Activated CD4-positive, alpha-beta T cell treated with anti-CD3 and anti-CD28 coated beads, Interleukin-2, amount 50 U/mL, for 1 hour (primary cell): ENCODE data around the gene ID4.

Source experiments
- DNase-seq: peaks from one replicate; pipeline ENCODE4 v3.0.0-alpha.2; 2020

The ID4 gene, protein sequence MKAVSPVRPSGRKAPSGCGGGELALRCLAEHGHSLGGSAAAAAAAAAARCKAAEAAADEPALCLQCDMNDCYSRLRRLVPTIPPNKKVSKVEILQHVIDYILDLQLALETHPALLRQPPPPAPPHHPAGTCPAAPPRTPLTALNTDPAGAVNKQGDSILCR

DNA sequence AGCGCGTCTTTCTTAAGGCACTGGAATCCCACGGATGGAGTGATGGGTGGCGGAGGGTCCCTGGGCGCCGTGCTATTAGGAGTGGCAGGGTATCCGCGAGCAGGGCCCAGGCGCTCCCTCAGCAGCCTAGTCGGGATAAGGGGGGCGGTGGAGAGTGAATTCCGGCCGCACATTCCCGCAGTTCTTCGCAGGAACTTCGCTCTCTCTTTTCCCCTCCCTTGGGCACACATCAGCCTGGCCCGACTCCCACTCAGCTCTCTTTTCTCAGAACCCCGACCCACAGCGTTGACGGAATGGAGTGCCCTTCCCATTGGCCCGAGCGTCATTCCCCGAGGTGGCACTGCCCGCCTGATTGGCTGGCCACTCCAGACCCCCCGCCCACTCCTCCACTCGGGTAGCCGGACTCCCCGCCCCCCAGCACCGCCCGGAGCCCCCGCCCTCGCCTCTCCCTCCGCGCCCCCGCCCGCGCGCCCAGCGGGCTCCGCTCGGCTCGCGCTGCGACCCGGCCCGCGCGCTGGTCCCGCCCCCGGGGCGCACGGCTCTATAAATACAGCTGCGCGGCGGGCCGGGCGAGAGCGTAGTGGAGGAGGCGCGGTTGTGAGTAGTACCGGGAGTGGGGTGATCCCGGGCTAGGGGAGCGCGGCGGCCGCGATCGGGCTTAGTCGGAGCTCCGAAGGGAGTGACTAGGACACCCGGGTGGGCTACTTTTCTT is at the start of gene ID4:
ID4 (plus strand) TSS at position 572 of the 712 bp plus-strand sequence. CDS start 385 bp downstream, outside the sequence.
- no peak for DNase-seq

DNA sequence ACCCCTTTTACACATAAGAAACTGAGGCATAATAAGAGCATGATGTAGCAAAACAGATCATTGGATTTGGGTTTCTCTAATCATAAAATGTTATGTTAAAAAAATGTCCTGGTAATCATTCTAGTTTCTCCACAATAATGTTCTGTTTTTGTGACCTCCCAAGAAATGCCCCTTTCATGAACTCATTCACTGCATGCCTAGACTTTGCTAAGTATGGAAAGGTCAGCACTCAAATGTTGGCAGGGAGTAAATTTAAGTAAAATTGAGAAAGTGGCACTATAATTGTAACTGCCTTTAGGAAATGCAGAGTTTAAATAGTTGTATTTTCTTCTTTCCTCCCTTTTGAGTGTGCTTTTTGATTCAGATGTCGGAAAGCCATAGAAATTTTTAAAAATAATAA is 48.5 kb upstream of the ID4 start:
- DNase-seq, result no peak

DNA sequence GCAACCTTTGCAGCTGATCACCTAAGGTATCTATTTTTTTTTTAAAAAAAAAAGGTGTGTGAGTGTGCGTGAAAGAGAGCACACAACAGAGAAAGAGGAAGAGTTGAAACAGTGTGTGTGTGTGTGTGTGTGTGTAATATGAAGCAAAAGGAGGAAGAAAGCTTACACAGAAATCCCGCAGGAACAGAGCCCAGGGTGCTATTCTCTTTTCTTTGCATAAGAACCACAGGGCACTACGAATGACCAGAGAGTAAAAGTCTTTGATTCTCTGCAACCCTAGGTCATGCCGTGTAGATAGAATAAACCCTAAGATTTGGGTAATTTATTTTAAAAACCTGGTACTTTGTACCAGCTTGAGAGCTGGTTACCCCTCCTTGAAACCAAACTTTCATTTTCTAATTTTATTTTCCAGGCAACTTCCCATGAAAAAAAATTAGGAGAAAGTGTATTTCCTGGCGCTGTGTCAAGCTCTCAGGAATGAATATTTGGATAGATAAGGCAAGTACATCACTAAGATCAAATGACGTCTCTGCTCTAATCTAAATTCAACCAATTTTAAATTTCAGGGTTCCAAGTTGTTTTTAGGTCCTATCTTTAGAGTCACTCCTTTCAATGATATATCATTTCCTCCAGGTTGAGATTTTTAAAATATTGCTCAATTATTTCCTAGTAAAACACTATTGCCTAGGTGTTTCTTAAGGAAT is 47.9 kb upstream of the ID4 start:
- no peak for DNase-seq

DNA sequence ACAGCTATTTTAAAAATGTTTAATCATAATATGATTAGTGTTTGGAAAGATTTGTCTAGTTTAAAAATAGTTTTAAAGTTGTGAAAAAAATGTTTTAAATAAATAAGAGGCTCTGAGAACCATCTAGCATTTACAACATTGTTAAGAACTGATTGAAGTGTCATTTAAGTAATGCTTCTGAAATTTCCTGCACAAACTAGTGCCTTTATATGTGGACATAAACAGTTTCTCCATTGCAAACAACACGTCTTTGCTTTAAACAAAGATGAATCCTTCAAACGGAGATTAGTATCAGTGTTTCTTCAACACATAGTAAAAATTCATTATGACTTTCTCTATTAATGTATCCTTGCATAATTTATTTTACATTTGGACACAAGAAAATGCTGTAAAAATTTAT is 45.9 kb upstream of the ID4 start:
- DNase-seq, result no peak

DNA sequence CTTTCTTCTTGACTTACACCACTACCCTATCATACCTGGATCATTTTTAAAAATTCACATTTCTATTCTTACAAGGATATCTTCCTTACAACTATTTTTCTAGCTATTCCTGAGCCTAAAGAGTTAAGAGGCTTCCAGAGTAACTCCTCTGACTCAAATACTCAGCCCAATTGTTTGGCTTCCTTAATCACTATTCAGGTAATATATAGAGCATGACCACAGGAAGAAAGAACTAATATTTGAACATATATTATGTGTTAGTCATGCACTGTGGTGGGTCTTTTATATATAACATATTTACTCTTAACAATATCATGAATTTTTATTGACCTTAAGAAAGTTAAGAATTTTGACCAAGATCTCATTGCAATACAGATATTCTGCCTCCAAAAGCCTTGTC is 42.0 kb upstream of the ID4 start:
- no peak for DNase-seq

DNA sequence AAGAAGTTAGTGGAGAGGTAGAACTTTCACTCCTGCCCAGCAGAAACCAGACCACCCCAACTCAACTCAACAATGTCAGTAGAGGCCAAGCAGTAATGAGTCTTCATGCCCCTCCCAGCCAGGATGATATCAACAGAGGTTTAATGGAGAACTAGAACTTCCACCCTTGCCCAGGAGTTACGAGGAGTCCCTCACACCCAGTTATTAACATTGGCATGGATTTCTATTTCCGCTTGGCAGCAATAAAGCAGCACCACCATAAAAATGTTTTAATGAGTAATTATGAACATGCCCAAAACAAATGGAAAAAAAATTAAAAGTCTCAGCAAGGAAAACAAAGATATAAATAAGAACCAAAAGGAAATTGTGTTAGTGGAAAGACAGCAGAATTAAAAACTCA is 40.7 kb upstream of the ID4 start:
- DNase-seq, result no peak

DNA sequence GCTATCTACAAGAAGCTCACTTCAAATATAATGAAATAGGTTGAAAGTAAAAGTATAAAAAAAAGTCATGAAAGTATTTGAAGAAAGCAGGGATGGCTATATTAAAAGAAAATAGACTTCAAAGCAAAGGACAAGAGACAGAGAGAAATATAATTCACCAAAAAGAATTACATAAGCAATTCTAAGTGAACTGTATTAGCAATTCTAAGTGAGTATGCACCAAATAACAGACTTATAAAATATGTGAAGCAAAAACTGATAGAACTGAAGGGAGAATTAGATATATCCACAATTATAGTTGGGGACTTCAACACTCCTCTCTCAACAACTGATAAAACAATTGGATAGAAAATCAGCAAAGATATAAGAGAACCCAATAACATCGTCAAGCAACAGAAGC is 38.8 kb upstream of the ID4 start:
- no peak for DNase-seq

DNA sequence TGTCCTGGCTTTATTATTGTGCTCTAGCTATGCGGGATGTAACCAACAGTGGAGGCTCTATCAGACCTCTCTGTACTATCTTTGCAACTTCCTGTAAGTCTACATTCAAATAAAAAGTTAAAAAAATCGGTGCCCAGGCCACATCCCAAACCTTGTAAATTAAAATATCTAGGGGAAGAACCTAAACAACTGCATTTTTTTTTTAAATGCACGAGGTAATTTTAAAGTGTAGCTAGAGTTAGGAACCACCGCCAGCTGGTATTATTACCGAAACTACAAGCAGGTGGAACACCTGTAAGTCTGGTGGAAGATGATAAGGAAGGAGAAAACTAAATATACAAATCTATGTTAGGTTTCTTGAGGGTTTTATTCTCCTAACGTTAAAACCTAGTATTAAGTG is 34.5 kb upstream of the ID4 start:
- DNase-seq, result no peak

DNA sequence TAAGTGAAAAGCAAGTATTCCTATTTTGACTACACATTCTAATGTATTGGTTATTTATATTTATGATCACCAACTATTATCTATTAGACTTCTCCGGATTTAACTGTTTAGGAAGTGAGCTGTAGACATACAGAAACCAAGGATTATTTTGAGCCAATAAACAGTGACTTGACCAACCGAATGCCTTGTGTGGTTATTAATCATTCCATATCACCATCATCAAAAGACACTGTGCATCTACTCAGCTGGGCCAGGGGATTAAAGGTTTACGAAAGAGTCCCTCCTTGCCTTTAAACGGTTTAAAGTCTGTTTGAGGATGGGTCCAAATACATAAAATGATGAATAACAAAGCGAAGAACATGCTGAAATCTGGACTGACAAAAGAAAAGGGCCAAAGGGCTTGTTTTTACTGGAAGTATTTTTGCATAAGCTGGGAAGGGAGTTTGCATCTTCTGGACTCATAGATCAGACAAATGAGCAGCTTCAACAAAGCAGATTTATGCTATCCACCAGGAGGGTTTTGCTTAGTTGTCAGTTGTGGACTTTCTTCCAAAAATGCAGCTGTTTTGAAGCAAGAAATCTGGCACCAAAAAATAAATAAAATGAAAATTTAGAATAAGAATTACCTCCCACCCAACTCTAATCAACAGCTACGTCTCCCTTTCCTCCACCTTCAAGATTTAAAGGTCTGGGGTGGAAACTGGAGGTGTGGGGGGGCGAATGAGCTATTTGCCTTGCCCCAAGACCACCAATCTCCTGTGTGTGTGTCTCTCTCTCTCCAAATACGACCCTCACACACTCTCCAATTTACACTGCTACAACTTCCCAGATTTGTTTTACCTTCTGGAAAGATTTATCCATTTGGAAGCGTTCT is 33.6 kb upstream of the ID4 start:
- DNase-seq, result no peak

DNA sequence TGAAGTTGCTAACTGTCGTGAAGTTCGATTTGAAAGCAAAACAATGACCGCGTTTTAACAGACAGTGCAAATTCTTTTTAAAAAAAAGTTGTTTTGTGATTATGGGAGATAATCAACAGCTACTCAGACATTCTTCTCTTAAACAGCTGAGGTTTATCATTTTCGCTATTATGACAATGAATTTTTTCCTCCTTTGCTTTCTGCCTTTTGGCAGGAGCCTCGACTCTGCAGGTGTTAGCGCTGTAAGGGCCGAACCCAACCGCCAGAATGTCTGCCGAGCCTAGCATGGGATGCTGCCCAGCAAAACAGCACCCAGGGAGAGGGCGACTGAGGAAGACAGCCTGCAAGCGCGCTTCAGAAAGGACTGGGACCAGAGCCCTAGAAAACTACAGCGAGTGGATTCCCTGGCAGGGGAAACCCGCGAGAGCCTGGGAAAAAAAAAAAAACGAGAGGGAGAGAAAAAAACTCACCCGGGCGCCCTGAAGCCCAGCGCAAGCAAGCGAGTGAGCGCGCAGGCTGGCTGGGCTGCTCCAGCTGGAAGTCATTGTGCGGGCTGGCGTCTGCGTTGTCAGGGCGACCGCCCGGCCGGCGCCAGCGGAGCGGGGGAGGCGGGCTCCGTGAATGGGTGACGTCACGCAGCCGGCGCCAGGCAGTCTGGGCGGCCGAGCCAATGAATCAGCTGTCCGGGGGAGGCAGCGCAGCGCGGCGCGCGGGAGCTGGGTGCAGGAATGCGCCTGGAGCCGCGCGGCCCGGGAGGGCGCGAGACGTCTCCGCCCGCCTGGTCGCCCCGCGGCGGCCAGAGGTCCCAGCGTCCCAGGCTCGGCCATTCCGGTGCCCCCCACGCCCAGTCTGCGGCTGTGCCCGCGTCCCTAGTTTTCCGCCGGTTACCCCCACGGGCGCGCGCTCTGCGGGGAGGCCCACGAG is 32.7 kb upstream of the ID4 start:
- peak; percentile 9 for DNase-seq

DNA sequence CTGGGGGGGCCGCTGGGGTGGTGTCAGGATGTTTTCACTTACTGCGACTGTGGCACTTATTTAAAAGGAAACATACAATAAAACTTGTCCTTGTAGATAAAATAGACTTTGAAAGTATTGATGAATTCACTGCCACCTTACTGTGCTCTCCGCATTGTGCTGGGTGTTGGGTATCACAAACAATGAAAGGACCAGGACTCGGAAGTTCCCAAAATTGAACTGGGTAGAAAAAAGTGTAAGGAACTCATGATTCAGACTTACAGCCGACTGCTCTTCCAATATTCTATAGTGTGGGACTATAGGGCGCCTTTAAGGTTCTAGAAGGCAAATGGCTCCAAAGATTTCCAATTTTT is 32.1 kb upstream of the ID4 start:
- no peak for DNase-seq

DNA sequence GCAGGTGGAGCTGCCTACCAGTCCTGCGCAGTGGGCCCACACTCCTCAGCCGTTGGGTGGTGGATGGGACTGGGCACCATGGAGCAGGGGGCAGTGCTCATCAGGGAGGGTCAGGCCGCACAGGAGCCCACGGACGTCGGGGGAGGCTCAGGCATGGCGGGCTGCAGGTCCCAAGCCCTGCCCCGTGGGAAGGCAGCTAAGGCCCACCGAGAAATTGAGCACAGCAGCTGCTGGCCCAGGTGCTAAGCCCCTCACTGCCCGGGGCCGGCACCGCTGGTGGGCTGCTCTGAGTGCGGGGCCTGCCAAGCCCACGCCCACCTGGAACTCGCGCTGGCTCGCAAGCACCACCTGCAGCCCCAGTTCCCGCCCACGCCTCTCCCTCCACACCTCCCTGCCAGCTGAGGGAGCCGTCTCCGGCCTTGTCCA is 30.2 kb upstream of the ID4 start:
- DNase-seq, result no peak

DNA sequence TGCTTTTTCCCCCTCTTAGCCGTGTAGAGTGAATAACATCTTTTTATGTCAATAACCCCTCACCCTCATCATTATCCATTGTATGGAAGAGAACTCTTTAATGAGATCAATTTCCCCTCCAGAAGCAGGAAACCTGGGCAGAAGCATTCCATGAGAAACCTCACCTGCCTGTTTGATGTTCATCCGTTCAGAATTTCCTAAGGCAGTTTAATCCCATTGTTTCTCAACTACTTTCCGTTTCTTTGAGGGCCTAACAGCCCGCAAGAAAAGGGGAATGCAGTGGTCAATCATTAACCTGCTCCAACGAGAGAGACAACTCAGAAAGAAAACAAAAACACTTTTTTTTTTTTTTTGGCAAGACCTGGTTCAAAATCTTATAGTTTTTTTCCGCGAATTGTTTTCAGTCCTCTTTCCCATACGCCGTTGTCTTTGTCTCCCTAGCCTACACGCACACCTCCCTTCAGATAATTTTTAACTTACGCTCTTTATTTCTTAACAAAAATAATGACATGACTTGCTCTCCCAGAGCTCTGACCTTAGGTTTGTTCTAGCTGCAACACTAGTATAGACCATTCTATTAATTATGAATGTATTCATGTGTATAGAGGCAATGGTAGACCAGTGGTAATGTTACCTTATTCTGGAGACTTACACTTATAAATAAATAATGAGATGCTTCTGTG is 25.6 kb upstream of the ID4 start:
- DNase-seq, result no peak

DNA sequence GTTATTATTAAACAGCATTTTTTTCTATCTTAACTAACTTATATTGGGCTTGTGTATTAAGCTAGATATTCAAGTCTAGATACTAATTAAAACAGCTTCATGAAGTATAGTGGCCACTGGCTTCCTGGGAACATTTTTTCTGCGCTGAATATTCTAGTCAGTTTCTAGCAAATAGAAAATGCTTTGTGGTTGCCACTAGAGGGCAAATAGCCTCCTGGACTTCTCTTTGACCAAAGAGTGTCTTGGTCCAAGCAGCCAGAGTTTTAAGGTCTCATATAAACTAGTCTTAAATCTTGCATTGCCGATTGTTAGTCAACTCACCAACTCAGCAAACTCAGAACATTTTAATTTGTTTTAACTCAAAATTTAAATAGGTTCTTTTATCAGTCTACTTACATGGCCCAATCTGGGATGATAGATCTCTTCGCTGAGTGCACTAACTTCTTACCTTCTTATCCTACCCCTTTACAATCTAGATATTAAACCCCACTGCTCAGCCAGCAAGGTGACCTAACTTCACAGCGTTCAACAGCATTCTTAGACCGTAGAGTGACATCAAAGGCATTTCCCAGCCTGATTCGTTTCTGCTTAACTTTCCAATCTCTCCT is 24.6 kb upstream of the ID4 start:
- DNase-seq, result no peak

DNA sequence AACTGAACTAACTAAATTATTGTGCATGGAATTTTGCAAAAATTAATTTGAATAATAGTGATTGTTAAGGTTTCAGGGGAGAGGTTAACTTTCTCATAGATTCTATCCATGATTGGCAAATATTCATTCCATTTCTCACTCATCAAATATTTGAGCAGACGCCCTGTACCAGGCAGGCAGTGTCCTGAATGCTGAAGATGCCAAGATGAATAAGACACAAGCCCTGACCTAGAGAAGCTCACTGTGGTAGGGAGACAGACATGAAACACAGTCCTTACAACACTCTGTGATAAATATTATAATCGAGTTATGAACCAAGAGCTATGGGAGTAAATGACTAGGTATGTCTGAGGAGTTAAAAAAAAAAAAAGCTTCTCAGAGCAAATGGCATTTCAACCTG is 18.4 kb upstream of the ID4 start:
- DNase-seq, result no peak

DNA sequence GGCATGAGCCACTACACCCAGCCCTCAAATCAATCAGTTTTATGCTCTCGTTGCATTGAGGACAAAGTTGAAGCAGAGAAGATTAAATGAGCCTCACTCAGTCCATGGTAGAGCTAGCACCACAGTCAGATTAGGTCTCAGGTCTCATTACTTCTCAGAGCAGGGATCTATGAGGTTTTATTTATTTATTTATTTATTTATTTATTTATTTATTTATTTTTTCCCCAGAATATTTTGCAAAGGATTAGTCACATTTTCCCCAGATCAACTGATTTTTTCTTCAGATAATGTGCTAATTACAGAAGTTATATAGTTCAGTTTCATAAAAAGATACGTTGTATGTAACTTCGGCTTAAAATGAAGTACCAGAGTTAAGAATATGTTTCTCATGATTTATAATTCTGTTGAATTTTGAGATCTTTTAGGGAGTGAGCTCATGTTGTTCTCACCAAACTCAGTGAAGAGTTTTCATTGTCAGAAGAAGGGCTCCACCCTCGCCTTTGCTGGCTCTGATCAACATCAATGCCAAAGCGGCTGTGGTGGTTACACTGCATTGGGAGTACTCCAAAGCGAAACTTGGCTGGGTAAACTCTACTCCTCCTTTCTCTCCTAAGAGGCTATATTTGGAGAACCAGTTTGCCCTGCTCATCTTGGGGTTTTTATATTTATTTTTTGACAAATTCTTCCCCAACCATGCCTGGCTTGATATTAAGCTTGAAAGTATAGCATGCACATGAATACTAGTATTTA is 12.9 kb upstream of the ID4 start:
- no peak for DNase-seq

DNA sequence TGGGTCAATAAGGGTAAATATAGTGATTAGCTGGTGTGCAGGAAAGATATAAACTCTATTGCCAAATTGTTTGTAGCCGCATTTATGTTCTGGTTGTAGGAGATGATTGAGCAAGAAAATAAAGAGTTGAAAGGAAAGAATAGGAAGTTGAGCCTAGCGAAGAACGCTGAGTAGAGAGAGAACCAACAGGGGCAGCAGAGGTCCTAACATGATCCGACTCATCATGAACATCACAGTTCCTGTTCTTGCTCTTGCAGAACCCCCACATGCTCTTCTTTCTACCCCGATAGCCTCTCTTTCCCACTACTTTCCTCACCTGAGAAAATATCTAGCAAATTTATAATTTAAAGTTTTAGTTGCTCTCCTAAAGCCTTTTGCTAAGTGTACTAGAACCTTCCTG is 9.9 kb upstream of the ID4 start:
- no peak for DNase-seq

DNA sequence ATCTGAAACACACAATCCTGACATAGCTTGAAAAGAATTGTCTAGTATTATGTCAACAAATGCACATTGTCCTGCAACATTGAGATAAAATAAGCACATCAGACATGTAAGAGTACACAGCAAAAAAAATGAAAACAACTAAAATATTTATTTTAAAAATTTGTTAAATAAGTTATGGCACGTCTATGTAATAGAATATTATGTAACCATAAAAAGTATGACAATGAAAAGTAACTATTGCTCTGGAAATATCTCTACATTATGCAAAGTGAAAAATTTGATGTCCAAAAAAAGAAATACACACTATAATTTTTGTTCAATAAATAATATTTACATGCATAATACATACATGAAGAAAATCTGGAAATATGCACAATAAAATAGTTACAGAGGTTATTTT is 9.3 kb upstream of the ID4 start:
- DNase-seq, result no peak

DNA sequence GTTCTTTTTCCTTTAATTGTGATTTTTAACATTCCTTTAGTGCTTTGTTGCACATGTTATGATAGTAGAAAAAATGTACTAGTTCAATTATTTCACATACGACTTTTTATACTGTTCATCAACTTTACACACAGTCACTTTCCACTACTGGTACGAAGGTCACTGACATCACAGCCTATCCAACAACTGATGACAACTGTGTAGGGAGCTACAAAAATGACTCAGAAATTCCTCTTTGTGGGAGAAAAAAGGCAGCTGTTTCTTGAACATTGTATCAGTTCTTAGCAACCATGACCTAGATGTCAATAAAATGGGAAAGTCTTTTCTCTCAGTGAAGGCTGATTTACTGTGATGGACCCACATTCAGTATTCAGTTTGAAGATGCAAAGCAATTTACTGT is 7.0 kb upstream of the ID4 start:
- DNase-seq, result no peak

DNA sequence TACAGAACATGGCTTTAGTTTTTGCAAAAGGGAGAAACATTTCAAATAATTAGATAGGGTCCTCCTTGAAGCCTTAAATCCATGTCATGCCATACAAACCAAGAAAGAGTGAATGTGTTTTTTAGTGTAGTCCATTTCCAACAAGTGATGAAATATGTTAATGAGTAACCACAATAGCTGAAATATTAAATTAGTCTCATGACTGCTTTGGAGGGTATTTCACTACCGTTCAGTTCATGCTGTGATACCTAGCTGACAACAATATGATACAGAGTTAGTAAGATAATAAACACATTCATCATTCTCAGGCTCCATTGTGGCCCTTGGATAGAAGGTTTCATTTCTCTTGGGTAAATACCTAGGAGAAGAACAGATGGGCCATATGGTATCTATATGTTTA is 5.8 kb upstream of the ID4 start:
- DNase-seq, result no peak

DNA sequence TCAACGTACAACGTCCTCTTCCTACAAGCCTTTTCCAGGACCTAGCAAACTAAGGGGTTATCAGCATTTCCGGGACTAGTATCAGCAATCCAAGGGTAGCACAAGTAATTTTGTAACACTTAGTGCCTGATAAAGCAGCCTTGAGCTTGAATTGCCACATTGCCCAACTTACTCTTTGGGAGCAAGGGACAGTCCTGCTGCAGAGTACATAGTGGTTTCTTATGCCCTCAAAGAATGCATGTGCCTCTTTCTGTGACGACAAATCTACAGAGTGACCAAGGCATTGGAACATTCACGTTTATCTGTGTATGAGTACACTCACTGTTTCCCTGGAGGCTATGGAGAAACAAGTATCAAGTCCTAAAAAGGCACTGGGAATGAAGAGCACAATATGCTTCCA is 3.2 kb upstream of the ID4 start:
- no peak for DNase-seq
